Stimulated activated CD4-positive, alpha-beta T cell treated with anti-CD3 and anti-CD28 coated beads, Interleukin-15, amount 100 ng/mL, for 48 hours (primary cell): ENCODE results near the gene C1QTNF6.
"Not testable (repeated sequence)": the region's sequence is repeated elsewhere in the genome, so short reads cannot be mapped to it uniquely, and the experiment has no call there.

Experiments
- DNase-seq, 2 donors: peaks; one replicate each; pipeline ENCODE4 v3.0.0-alpha.2; 2020; ENCODE audit warnings: low read depth in 2 of 2

C1QTNF6 gene

GRCh38 chr22:37206841-37207821 lies 19.1 kb upstream of the C1QTNF6 start:
- DNase-seq, result no peak

GRCh38 chr22:37206118-37206840 lies 18.2 kb upstream of the C1QTNF6 start:
- no peak for DNase-seq

GRCh38 chr22:37205046-37205445 lies 17.0 kb upstream of the C1QTNF6 start:
- no peak for DNase-seq

GRCh38 chr22:37204045-37204655 lies 16.1 kb upstream of the C1QTNF6 start:
- DNase-seq, result no peak

GRCh38 chr22:37203354-37204044 lies 15.5 kb upstream of the C1QTNF6 start:
- no peak for DNase-seq

- no peak for DNase-seq
Measured at GRCh38 chr22:37202716-37203115, 14.7 kb upstream of the C1QTNF6 start.

GRCh38 chr22:37202001-37202555 lies 14.0 kb upstream of the C1QTNF6 start:
- DNase-seq, result no peak

GRCh38 chr22:37201443-37201820 lies 13.4 kb upstream of the C1QTNF6 start:
- not testable (repeated sequence) for DNase-seq

GRCh38 chr22:37199760-37200108 lies 11.7 kb upstream of the C1QTNF6 start:
- DNase-seq, result no peak

GRCh38 chr22:37199103-37199759 lies 11.2 kb upstream of the C1QTNF6 start:
- peak; percentile 99 to 100 for DNase-seq

GRCh38 chr22:37198258-37199102 lies 10.4 kb upstream of the C1QTNF6 start:
- DNase-seq, result peak; percentile 78 to 91

GRCh38 chr22:37197451-37198257 lies 9.6 kb upstream of the C1QTNF6 start:
- no peak for DNase-seq

GRCh38 chr22:37196539-37197450 lies 8.7 kb upstream of the C1QTNF6 start:
- no peak for DNase-seq

GRCh38 chr22:37195921-37196320 lies 7.9 kb upstream of the C1QTNF6 start:
- DNase-seq, result no peak

- no peak for DNase-seq
Measured at GRCh38 chr22:37194750-37195149, 6.7 kb upstream of the C1QTNF6 start.

GRCh38 chr22:37193629-37194191 lies 5.7 kb upstream of the C1QTNF6 start:
- peak in 1 of 2 donors; percentile 35 for DNase-seq

GRCh38 chr22:37192741-37193140 lies 4.7 kb upstream of the C1QTNF6 start:
- DNase-seq, result no peak

GRCh38 chr22:37192204-37192603 lies 4.2 kb upstream of the C1QTNF6 start:
- no peak for DNase-seq
